ENCODE data around the gene VNN1.

- TF ChIP-seq, protein P1, sequence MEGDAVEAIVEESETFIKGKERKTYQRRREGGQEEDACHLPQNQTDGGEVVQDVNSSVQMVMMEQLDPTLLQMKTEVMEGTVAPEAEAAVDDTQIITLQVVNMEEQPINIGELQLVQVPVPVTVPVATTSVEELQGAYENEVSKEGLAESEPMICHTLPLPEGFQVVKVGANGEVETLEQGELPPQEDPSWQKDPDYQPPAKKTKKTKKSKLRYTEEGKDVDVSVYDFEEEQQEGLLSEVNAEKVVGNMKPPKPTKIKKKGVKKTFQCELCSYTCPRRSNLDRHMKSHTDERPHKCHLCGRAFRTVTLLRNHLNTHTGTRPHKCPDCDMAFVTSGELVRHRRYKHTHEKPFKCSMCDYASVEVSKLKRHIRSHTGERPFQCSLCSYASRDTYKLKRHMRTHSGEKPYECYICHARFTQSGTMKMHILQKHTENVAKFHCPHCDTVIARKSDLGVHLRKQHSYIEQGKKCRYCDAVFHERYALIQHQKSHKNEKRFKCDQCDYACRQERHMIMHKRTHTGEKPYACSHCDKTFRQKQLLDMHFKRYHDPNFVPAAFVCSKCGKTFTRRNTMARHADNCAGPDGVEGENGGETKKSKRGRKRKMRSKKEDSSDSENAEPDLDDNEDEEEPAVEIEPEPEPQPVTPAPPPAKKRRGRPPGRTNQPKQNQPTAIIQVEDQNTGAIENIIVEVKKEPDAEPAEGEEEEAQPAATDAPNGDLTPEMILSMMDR (conservative IDR thresholded peaks at IDR 0.05; ENCODE audit: low read depth, low read length) = no peak
- no peak for TF ChIP-seq EZH2 (IDR thresholded peaks at IDR 0.05; ENCODE audit: borderline replicate concordance, low read depth, low read length, poor library complexity, severe bottlenecking)
Measured at GRCh38 chr6:132664309-132665034, 49.4 kb downstream of the VNN1 start.

Measured in A673 (cell line).